Measurements from ENCODE around the gene DNMT3A.

DNMT3A gene

DNA sequence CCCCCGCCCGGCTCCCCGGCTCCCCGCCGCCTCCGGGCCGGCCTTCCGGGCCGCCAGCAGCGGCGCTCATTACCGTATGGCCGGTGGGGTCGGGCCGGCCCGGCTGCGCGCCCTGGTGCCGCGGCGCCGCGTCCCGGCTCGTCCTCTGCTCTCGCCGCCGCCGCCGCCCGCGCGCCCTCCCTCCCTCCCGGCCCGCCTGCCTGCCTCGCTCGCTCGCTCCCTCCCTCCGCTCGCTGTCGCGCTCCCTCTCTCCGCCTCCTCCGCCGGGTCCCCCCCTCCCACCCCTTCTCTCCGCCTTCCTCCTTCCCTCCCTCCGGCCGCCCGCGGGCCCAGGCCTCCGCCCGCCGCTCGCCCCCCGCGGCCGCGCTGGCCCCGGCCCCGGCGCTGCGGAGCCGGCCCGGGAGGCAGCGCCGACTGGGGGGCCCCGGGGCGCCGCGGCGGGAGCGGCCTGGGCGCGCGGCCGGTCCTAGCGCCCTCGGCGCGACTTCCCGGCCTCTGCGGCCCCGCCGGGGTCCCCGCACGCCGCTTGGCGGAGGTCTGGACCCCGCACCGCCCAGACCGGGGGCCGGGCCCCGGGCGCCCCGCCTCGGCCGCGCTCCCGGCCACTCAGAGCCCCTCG lies at the start of gene DNMT3A:
TSS of gene DNMT3A (minus strand) at position 173 of the 619 bp plus-strand sequence. CDS start 27,941 bp downstream, outside the sequence.
- DNase-seq (ENCODE audit: low spot score) = peak; percentile 64

DNA sequence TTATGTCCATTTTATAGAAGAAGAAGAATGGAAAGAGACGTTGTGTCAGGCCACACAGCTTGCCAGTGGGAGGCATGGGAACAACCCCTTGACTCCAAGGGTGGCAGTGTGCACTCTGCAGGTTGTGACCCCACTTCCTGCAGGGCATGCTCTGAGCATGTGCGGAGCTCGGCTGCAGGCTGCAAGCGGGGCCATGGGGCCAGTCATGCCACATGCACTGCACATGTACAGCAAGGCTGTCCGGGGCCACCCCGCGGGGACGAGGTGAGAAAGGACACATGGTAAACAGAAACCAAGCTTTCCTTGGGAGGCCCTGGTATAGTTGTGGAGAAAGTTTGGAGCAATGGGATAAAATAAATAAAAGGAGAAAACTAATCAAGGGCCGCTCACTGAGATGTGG lies 47.4 kb upstream of the DNMT3A start:
- no peak for DNase-seq (ENCODE audit: low spot score)

DNA sequence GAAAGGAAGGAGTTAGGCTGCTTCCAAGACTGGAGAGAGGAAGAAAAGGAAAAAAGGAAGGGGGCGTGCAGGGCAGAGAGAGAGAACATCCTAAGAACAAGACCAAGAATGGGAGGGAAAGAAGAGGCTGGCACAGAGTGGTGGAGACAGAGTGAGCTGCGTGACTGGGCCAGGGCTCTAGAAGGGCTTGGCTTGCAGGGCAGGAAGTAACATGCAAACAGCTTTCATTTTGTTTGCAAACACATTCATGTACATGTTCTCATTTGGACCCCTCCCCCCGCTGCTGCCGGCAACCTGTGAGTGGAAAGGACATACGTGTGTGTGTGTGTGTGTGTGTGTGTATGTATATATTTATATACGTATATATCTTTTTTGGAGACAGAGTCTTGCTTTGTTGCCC lies 46.8 kb upstream of the DNMT3A start:
- no peak for DNase-seq (ENCODE audit: low spot score)

DNA sequence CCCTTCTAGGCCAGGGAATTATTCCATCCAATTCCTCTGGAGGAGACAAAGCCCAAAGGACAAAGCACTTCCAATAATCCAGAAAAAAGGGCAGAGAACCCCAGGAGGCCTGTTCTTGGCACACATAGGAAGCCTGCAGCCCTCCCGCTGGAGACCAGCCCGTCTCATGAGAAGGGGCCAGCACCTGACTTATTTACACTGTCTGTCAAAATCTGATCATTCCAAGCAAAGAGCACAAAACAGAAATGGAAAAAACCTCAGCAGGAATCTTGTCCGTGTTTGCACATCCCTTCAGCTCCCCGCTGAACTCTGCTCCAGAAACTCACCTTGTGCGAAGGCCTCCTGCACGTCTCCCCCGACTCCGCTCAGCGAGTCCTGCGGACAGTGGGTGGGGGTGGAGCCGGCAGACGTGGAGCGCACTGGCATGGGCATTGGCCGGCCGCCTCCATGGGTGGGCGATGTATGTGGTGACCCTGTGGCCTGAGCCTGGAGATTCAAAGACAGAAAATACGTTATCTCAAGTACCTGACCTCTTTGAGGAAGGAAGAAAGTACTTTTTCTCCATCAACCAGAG lies 46.2 kb upstream of the DNMT3A start:
- no peak for DNase-seq (ENCODE audit: low spot score)

DNA sequence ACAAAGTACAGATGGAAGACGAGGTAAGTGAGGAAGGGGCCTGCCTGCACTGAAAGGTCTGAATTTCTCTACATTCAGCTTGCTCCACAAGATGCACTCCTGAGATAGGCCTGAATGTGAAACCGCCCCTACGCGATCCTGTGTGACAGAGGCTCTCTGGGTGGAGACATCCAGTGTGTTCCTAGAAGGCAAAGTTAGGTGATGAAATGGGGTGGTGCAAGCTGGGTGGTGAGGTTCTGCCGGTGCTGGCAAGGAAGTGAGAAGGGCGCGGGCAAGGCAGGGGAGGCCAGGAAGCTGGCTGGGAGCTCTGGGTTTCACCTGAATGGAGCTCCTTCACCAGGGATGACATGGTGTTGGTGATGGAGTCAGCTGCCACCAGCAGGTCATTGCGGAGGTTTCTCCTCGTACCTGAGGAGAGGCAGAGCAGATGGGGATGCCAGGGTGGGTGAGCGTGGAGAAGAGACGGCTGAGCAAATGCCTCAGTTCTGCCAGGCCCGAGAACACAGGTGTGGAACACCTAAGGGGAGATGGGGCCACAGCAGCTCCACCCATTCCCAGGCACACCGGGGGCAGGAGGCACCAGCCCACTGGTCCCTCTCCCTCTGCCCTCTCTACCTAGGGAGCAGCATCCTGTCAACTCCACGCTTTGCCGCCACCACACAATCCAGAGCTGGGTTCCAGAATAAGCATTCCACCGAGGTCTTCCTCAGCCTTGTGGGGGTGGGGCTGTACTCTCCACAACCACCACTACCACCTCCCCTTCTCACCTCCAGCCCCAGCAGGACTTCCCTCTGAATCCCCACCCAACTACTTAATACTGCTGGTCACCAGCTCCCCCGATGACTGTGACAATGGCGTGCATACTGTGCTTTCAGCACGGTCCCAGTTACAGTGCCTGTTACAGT lies 45.5 kb upstream of the DNMT3A start:
- no peak for DNase-seq (ENCODE audit: low spot score)

- DNase-seq (ENCODE audit: low spot score) = no peak
Observed at GRCh38 chr2:25385910-25386309, 44.2 kb upstream of the DNMT3A start.

DNA sequence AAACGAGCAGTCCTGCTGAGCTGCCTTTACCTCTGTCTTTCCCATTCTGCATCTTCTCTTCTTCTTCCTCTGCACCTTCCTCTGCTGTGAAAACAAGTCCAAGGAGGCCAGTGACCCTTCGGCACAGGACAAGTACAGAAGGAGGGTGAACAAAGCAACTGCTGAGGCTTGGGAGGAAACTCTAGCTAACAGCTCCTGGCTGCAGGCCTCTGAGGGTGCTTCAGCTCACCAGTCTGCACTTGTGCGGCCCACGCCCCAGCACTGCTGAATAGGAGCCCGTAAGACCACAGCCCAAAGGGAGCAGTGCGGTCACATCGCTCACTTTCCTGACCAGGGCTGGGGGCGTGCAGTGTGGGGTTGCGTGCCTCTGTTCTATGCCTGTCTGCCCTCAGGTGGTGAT lies 42.1 kb upstream of the DNMT3A start:
- DNase-seq (ENCODE audit: low spot score) = no peak

DNA sequence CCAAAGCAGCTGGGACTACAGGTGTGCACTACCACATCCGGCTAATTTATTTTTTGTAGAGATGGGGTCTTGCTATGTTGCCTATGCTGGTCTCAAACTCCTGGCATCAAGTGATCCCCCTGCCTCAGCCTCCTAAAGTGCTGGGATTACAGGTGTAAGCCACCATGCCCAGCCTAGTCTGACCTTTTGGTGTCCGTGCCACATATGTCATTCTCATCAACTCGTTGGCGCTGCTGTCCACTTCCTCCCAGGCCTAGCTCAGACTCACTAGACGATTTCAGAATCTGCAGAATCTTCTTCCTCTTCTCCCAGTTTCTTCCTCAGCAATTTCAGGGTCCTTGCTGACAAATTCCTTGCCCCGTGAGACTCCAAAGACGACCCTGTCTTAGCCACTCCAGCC lies 39.8 kb upstream of the DNMT3A start:
- DNase-seq (ENCODE audit: low spot score) = no peak

DNA sequence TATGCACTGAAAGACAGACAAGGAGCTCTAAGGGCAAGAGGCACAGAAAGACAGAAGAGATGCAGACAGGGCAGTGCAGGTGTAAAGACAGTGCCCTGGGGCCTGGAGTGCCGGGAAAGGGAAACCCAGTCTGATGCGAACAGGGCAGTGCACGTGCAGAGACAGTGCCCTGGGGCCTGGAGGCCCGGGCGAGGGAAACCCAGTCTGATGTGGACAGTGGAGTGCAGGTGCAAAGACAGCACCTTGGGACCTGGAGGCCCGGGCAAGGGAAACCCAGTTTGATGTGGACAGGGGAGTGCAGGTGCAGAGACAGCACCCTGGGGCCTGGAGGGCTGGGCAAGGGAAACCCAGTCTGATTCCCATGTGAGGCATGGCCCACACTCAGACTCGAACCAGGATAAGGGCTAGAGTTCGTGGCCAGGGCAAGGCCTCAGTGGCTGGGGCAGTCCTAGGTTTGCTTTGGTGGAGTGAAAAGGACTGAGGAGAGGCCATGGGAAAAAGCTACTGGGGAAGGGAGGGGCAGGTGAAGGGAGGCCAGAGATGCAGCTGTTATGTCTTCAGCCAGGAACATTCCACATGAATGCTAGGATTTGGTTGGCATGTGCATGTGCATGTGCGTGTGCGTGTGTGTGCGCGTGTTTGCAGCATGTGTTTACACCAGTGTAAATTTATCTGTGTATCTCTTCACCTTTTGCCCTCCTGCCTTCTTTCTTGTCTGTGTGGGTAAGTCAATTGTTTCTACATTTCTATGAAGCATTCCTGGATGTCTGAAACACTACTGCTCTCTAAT lies 39.1 kb upstream of the DNMT3A start:
- DNase-seq (ENCODE audit: low spot score) = no peak

GRCh38 chr2:25380023-25380422 lies 38.3 kb upstream of the DNMT3A start:
- DNase-seq (ENCODE audit: low spot score) = no peak

GRCh38 chr2:25379535-25379934 lies 37.8 kb upstream of the DNMT3A start:
- no peak for DNase-seq (ENCODE audit: low spot score)

GRCh38 chr2:25378731-25379490 lies 37.2 kb upstream of the DNMT3A start:
- DNase-seq (ENCODE audit: low spot score) = no peak

DNA sequence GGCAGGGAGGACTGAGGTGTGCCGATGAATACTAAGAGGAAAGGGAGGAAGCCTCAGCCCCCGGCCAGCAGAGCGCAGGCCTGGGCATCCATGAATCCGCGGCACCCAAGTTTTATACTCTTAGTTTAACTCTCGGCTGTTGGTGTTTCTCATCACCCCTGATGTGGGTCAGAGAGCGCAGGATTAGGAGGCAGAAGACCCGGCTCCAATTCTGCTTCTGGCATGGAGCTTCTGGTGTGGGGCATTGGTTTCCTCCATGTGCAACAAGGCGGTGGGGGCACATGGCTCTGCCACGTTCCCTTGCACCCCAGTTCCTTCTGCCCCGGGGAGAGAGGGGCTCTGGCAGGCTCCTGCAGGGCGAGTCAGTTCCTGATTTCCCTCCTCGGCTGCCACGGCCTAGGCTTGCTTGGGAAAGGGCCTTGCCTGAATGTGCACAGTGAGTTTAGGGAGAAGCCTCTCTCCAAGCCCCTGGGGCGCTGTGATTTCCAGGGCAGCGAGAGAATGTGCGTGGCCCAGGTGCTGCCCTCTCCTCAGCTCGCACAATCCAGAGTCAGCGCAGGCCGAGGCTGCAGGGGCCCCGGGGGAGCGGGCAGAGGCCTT lies 36.2 kb upstream of the DNMT3A start:
- no peak for DNase-seq (ENCODE audit: low spot score)

- peak; percentile 95 for DNase-seq (ENCODE audit: low spot score)
Observed at GRCh38 chr2:25376750-25377621, 35.3 kb upstream of the DNMT3A start.

GRCh38 chr2:25375989-25376545 lies 34.3 kb upstream of the DNMT3A start:
- DNase-seq (ENCODE audit: low spot score) = no peak

- DNase-seq (ENCODE audit: low spot score) = no peak
Observed at GRCh38 chr2:25375371-25375988, 33.8 kb upstream of the DNMT3A start.

- no peak for DNase-seq (ENCODE audit: low spot score)
Observed at GRCh38 chr2:25374827-25375226, 33.1 kb upstream of the DNMT3A start.

DNA sequence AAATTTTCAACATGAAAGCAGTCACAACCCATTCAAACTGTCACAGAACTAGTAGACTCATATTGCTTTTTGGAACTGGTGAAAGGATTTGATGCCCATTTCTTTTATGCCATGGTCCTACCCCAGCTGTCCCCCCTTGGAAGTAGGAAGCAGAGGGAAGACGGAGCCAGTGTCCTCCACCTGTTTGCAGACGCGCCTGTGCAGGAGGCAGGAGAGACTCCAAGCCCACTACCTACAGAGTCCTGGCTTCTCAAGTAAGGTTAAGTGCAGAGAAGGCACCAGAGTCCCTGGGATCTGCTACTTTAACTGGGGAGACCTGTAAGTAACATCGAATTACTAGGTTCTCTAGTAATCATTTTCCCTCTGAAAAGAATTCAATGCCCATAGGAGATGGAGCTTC lies 32.7 kb upstream of the DNMT3A start:
- DNase-seq (ENCODE audit: low spot score) = no peak

DNA sequence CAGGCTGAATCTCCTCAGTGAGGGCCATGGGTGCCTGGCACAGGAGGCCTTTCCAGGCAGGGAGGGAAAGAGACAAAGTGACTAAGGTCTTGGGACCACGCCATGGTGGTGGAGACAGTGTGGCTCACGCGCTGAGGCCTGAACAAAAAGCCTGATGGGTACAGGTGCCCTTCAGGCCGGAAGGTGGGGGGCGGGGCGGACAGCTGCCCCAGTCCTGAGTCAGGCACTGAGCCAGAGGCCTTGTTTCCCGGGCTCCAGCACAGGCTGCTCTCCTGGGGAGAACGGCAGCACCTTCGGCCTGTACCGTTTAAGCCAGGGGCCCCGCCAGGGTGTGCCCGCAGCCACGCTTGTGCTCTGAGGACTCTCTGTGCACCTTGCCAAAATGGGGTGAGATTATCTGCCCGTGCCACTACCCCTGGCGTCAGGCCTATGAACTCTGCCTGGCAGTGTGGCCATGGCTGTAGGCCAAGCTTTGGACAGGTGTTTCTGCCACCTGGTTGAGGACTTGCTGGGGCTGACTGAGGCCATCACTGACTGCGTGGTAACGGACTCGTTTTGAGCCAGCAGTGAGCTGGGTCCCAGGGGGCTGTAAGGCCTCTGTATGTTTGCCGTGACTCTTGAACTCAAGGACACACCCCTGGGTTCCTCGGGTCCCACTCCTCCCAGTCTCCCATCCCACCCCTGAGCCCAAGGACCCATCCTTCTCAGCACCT lies 31.7 kb upstream of the DNMT3A start:
- DNase-seq (ENCODE audit: low spot score) = no peak
